Suprapubic skin (tissue), 4 donors: ENCODE data around the gene LINS1. TPM values are rescaled to one million over a fixed set of nuclear protein-coding genes. Genes with fewer than 3 reads are reported as not detected.

Source experiments
- DNase-seq, 2 donors: peaks; one replicate each; pipeline ENCODE4 v3.0.0-alpha.2; 2019; ENCODE audit warnings: low spot score in 2 of 2
- H3K27ac ChIP-seq: fragments of 200-600 bp; sonication (generic); one replicate; pipeline ENCODE4 v1.5.1; 2019
- H3K27me3 ChIP-seq: fragments of 200-600 bp; sonication (generic); one replicate; pipeline ENCODE4 v1.5.1; 2019
- H3K36me3 ChIP-seq: fragments of 200-600 bp; sonication (generic); one replicate; pipeline ENCODE4 v1.5.1; 2019
- H3K4me1 ChIP-seq: fragments of 200-600 bp; sonication (generic); one replicate; pipeline ENCODE4 v1.5.1; 2019
- H3K4me3 ChIP-seq: fragments of 200-600 bp; sonication (generic); one replicate; pipeline ENCODE4 v1.5.1; 2019; ENCODE audit warnings: mild to moderate bottlenecking
- H3K9me3 ChIP-seq: fragments of 200-600 bp; sonication (generic); one replicate; pipeline ENCODE4 v1.5.1; 2019
- CTCF ChIP-seq, 2 donors: fragments of 200-600 bp in 1 of 2; fragments of 450-650 bp in 1 of 2; sonication (generic) in 1 of 2; IDR thresholded peaks; one replicate each; pipeline ENCODE4 v1.5.1; 2016 to 2019; ENCODE audit warnings: antibody characterized with exemption in 2 of 2, mild to moderate bottlenecking in 1 of 2, moderate library complexity in 1 of 2
- EP300 ChIP-seq: sonication (generic); formaldehyde crosslinking; IDR thresholded peaks from one replicate; pipeline ENCODE4 v1.6.1; 2017; ENCODE audit warnings: antibody characterized with exemption
- POLR2A ChIP-seq, 2 donors: fragments of 450-650 bp; IDR thresholded peaks; one replicate each; pipeline ENCODE4 v1.6.1; 2017; ENCODE audit warnings: antibody characterized with exemption in 2 of 2, mild to moderate bottlenecking in 2 of 2, moderate library complexity in 2 of 2
- POLR2AphosphoS5 ChIP-seq, 3 donors: sonication (generic); formaldehyde crosslinking; IDR thresholded peaks; one replicate each; pipeline ENCODE4 v1.6.1; 2017; ENCODE audit warnings: antibody characterized with exemption in 3 of 3
- WGBS: methylation state at CpG from one replicate; pipeline ENCODE4 v1.1.5; 2018; 5-methylcytosine and 5-hydroxymethylcytosine counted together
- total RNA-seq, 4 donors: library from RNA; depleted of rRNA; stranded (reverse); fragments of >200 nt; gene quantifications; one replicate each; pipeline ENCODE4 v1.1.0, GENCODE V29; 2016

The LINS1 gene
- total RNA-seq, 4 donors from 2014 or later: 17.6 to 25.2 (median 20.7) TPM

DNA sequence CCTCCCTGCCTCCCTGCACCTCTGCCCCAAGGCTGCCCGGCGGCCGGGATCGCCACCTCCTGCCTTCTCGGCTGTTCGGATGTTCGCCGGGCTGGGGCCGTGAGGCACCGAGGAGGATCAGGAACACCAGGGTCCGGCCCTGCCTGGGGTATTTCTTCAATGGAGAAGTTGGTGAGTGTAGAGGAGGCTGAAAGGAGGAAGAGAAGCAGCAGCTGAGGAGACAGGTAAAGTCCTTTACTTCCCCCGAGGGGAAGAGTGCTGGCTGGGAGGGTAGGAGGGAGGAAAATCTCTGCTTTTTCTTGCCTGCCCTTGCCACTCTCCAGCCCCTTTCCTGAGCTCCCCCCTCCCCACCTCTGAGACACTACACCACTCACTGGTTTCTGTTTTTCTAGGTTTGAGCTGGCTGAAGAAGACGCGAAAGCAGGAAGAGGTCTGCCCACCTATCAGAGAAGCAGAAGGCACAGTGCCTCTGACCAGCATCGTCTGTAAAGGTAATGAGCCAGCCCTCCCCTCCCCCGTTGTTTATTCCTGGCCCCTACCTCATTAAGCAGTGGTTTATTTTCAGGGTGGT, 924 bp upstream of the LINS1 start:
- Histone ChIP-seq H3K4me3 (peak overlapping the region; percentile 84), H3K4me1 (peaks cover 43% of the 10 kb centered on the region), H3K36me3 (peaks cover 8% of the 10 kb centered on the region), H3K9me3 (no peaks in the 10 kb centered on the region), H3K27ac (peak overlapping the region; percentile 79), H3K27me3 (no peaks in the 10 kb centered on the region)
- WGBS: 1% methylated on average over 16 of the region's 16 CpGs
- DNase-seq: peak in 1 of 2 donors; percentile 87
- no peak for TF ChIP-seq EP300
- no peak for TF ChIP-seq POLR2A (IDR thresholded peaks at IDR 0.05)
- no peak for TF ChIP-seq POLR2AphosphoS5 (IDR thresholded peaks at IDR 0.05)
- no peak for TF ChIP-seq CTCF (IDR thresholded peaks at IDR 0.05)

- H3K4me1 ChIP-seq: peaks cover 54% of the 10 kb centered on the region
- peak overlapping the region; percentile 84 for H3K4me3 ChIP-seq
- WGBS: under 1% methylated on average over 21 of the region's 21 CpGs
These were observed 344 bp downstream of the LINS1 start for GRCh38 chr15:100601617-100602063.

DNA sequence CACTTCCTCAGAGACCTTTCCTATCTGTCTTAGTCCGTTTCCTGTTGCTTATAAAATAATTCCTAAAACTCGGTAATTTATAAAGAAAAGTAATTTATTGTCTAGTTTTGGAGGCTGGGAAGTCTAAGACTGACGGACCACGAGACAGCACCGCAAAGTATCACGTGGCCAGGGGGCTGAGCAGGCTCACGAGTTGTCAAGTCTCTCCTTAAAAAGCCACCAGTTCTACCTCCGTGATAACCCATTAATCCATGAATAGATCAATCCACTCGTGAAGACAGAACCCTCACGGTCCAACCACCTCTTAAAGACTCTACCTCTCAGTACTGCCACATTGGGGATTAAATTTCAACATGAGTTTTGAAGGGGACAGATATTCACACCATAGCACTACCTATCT, 821 bp downstream of the LINS1 start:
- Histone ChIP-seq H3K9me3 (no peaks in the 10 kb centered on the region), H3K4me3 (peak overlapping the region; percentile 84), H3K27ac (peak overlapping the region; percentile 84), H3K4me1 (peaks cover 59% of the 10 kb centered on the region), H3K27me3 (no peaks in the 10 kb centered on the region), H3K36me3 (no peaks in the 10 kb centered on the region)
- WGBS: 1% methylated on average over 10 of the region's 10 CpGs
- no peak for DNase-seq
- TF ChIP-seq POLR2AphosphoS5 (IDR thresholded peaks at IDR 0.05) (no peak), CTCF (IDR thresholded peaks at IDR 0.05) (no peak), EP300 (no peak), POLR2A (IDR thresholded peaks at IDR 0.05) (no peak)

More at GRCh38 chr15:100601617-100602063, 344 bp downstream of the LINS1 start:
- Histone ChIP-seq H3K27me3 (no peaks in the 10 kb centered on the region), H3K27ac (peak overlapping the region; percentile 84), H3K36me3 (peaks cover 1% of the 10 kb centered on the region), H3K9me3 (no peaks in the 10 kb centered on the region)
- no peak for DNase-seq
- TF ChIP-seq POLR2A (IDR thresholded peaks at IDR 0.05): no peak
- no peak for TF ChIP-seq EP300

- H3K4me1 ChIP-seq: peaks cover 59% of the 10 kb centered on the region
- H3K27ac ChIP-seq: no peak overlapping the region
- TF ChIP-seq POLR2A (IDR thresholded peaks at IDR 0.05) (no peak), CTCF (IDR thresholded peaks at IDR 0.05) (no peak), POLR2AphosphoS5 (IDR thresholded peaks at IDR 0.05) (no peak), EP300 (no peak)
- H3K36me3 ChIP-seq: no peaks in the 10 kb centered on the region
- H3K9me3 ChIP-seq: no peaks in the 10 kb centered on the region
- no peak overlapping the region for H3K4me3 ChIP-seq
- 100% methylated on average over 1 of the region's 1 CpG for WGBS
- H3K27me3 ChIP-seq: no peaks in the 10 kb centered on the region
- no peak for DNase-seq
These were observed 3.3 kb downstream of the LINS1 start for GRCh38 chr15:100598655-100599054.

GRCh38 chr15:100597862-100598261, 4.1 kb downstream of the LINS1 start:
- DNase-seq: no peak
- no peak overlapping the region for H3K27ac ChIP-seq
- no peak for TF ChIP-seq EP300
- H3K4me1 ChIP-seq: peaks cover 51% of the 10 kb centered on the region
- no peaks in the 10 kb centered on the region for H3K36me3 ChIP-seq
- H3K9me3 ChIP-seq: no peaks in the 10 kb centered on the region
- no peaks in the 10 kb centered on the region for H3K27me3 ChIP-seq
- 78% methylated on average over 3 of the region's 3 CpGs for WGBS
- no peak overlapping the region for H3K4me3 ChIP-seq

GRCh38 chr15:100596792-100597191, 5.2 kb downstream of the LINS1 start:
- Histone ChIP-seq H3K36me3 (no peaks in the 10 kb centered on the region), H3K4me3 (peak overlapping the region; percentile 23), H3K9me3 (no peaks in the 10 kb centered on the region), H3K27ac (peak overlapping the region; percentile 77), H3K4me1 (peaks cover 50% of the 10 kb centered on the region), H3K27me3 (no peaks in the 10 kb centered on the region)
- WGBS: 38% methylated on average over 7 of the region's 7 CpGs
- TF ChIP-seq CTCF (IDR thresholded peaks at IDR 0.05) (no peak), POLR2AphosphoS5 (IDR thresholded peaks at IDR 0.05) (peak in 1 of 3 donors; percentile 25)
- DNase-seq: no peak
